ENCODE data around the gene FREM1. TPM values are rescaled to one million over a fixed set of nuclear protein-coding genes. Genes with fewer than 3 reads are reported as not detected.
A peak's percentile ranks its signal among the peaks of the same experiment; 100 is the strongest.

Gene FREM1
- polyA plus RNA-seq, 1 donor from 2014 or later: not detected

- Mint-ChIP-seq H3K4me3 (peak overlapping the region in 1 of 4 donors; percentile 31), H3K27ac (no peak overlapping the region), H3K36me3 (no peaks in the 10 kb centered on the region), H3K9me3 (peaks cover 0 to 2% (median 1%) of the 10 kb centered on the region in 3 donors), H3K27me3 (peaks cover 4% of the 10 kb centered on the region), H3K4me1 (peaks cover 6 to 12% (median 7%) of the 10 kb centered on the region in 3 donors)
Measured at GRCh38 chr9:14713187-14713767, 197.0 kb downstream of the FREM1 start.

GRCh38 chr9:14710804-14711203, 199.4 kb downstream of the FREM1 start:
- H3K4me1 Mint-ChIP-seq: peaks cover 13 to 20% (median 18%) of the 10 kb centered on the region in 3 donors
- no peak overlapping the region for H3K4me3 Mint-ChIP-seq
- H3K9me3 Mint-ChIP-seq: peaks cover 1 to 8% (median 2%) of the 10 kb centered on the region in 3 donors
- H3K27me3 Mint-ChIP-seq: no peaks in the 10 kb centered on the region
- H3K27ac Mint-ChIP-seq: no peak overlapping the region
- no peaks in the 10 kb centered on the region for H3K36me3 Mint-ChIP-seq

- peaks cover 2% of the 10 kb centered on the region for H3K36me3 Mint-ChIP-seq
- peak overlapping the region in 2 of 4 donors; percentile 30 to 38 for H3K4me3 Mint-ChIP-seq
- H3K9me3 Mint-ChIP-seq: peaks cover 6 to 18% (median 11%) of the 10 kb centered on the region in 3 donors
- H3K4me1 Mint-ChIP-seq: peaks cover 6 to 15% (median 8%) of the 10 kb centered on the region in 3 donors
- peak overlapping the region in 2 of 3 donors; percentile 28 to 52 for H3K27ac Mint-ChIP-seq
- H3K27me3 Mint-ChIP-seq: no peaks in the 10 kb centered on the region
Measured at GRCh38 chr9:14706530-14707140, 203.6 kb downstream of the FREM1 start.

GRCh38 chr9:14705079-14705478, 205.1 kb downstream of the FREM1 start:
- H3K27ac Mint-ChIP-seq: peak overlapping the region in 1 of 3 donors; percentile 62
- peak overlapping the region in 1 of 4 donors; percentile 0 for H3K4me3 Mint-ChIP-seq
- peaks cover 2% of the 10 kb centered on the region for H3K36me3 Mint-ChIP-seq
- H3K4me1 Mint-ChIP-seq: peaks cover 6 to 15% (median 8%) of the 10 kb centered on the region in 3 donors
- no peaks in the 10 kb centered on the region for H3K27me3 Mint-ChIP-seq
- H3K9me3 Mint-ChIP-seq: peaks cover 6 to 18% (median 11%) of the 10 kb centered on the region in 3 donors

GRCh38 chr9:14704281-14704680, 205.9 kb downstream of the FREM1 start:
- no peaks in the 10 kb centered on the region for H3K27me3 Mint-ChIP-seq
- peaks cover 6 to 15% (median 8%) of the 10 kb centered on the region in 3 donors for H3K4me1 Mint-ChIP-seq
- H3K36me3 Mint-ChIP-seq: peaks cover 2% of the 10 kb centered on the region
- H3K27ac Mint-ChIP-seq: no peak overlapping the region
- H3K4me3 Mint-ChIP-seq: no peak overlapping the region
- peaks cover 4 to 18% (median 11%) of the 10 kb centered on the region in 3 donors for H3K9me3 Mint-ChIP-seq

GRCh38 chr9:14702200-14702720, 208.0 kb downstream of the FREM1 start:
- no peaks in the 10 kb centered on the region for H3K27me3 Mint-ChIP-seq
- no peak overlapping the region for H3K27ac Mint-ChIP-seq
- no peak overlapping the region for H3K4me3 Mint-ChIP-seq
- H3K36me3 Mint-ChIP-seq: peaks cover 2% of the 10 kb centered on the region
- H3K9me3 Mint-ChIP-seq: peaks cover 4 to 18% (median 10%) of the 10 kb centered on the region in 3 donors
- H3K4me1 Mint-ChIP-seq: peaks cover 6 to 13% (median 8%) of the 10 kb centered on the region in 3 donors

- no peaks in the 10 kb centered on the region for H3K27me3 Mint-ChIP-seq
- H3K36me3 Mint-ChIP-seq: no peaks in the 10 kb centered on the region
- peaks cover 29 to 41% (median 38%) of the 10 kb centered on the region in 3 donors for H3K4me1 Mint-ChIP-seq
- peak within 1 kb of the TSS; percentile 76 to 98 (median 94) for H3K4me3 Mint-ChIP-seq
- H3K9me3 Mint-ChIP-seq: no peaks in the 10 kb centered on the region
- peak within 1 kb of the TSS; percentile 48 to 90 (median 63) for H3K27ac Mint-ChIP-seq
Measured at GRCh38 chr9:14693251-14693861, 216.9 kb downstream of the FREM1 start, which contains the start of gene ZDHHC21. ZDHHC21 (minus strand) TSS chr9:14693432; CDS start chr9:14674340, 19,092 bp downstream.

GRCh38 chr9:14692470-14693250, 217.6 kb downstream of the FREM1 start:
- peak overlapping the region; percentile 24 to 88 (median 63) for H3K27ac Mint-ChIP-seq
- peaks cover 34 to 47% (median 43%) of the 10 kb centered on the region in 3 donors for H3K4me1 Mint-ChIP-seq

GRCh38 chr9:14690948-14691730, 219.1 kb downstream of the FREM1 start:
- H3K4me1 Mint-ChIP-seq: peaks cover 42 to 55% (median 43%) of the 10 kb centered on the region in 3 donors
- H3K4me3 Mint-ChIP-seq: peak overlapping the region; percentile 59 to 93 (median 74)
- no peaks in the 10 kb centered on the region for H3K27me3 Mint-ChIP-seq
- H3K27ac Mint-ChIP-seq: peak overlapping the region; percentile 63 to 89 (median 82)
- no peaks in the 10 kb centered on the region for H3K9me3 Mint-ChIP-seq
- H3K36me3 Mint-ChIP-seq: no peaks in the 10 kb centered on the region

More at GRCh38 chr9:14692470-14693250, 217.6 kb downstream of the FREM1 start:
- H3K4me3 Mint-ChIP-seq: peak overlapping the region; percentile 76 to 98 (median 94)
- no peaks in the 10 kb centered on the region for H3K27me3 Mint-ChIP-seq
- no peaks in the 10 kb centered on the region for H3K9me3 Mint-ChIP-seq
- no peaks in the 10 kb centered on the region for H3K36me3 Mint-ChIP-seq

GRCh38 chr9:14687042-14687719, 223.0 kb downstream of the FREM1 start:
- no peaks in the 10 kb centered on the region for H3K9me3 Mint-ChIP-seq
- no peaks in the 10 kb centered on the region for H3K27me3 Mint-ChIP-seq
- peaks cover 44 to 49% (median 45%) of the 10 kb centered on the region in 3 donors for H3K4me1 Mint-ChIP-seq
- H3K36me3 Mint-ChIP-seq: peaks cover 5% of the 10 kb centered on the region
- peak overlapping the region; percentile 48 to 89 (median 67) for H3K27ac Mint-ChIP-seq
- H3K4me3 Mint-ChIP-seq: peak overlapping the region in 2 of 4 donors; percentile 22 to 72

- H3K27me3 Mint-ChIP-seq: no peaks in the 10 kb centered on the region
- peak overlapping the region in 1 of 3 donors; percentile 48 for H3K27ac Mint-ChIP-seq
- H3K36me3 Mint-ChIP-seq: peaks cover 8% of the 10 kb centered on the region
- H3K4me3 Mint-ChIP-seq: no peak overlapping the region
- H3K9me3 Mint-ChIP-seq: no peaks in the 10 kb centered on the region
- H3K4me1 Mint-ChIP-seq: peaks cover 38 to 48% (median 43%) of the 10 kb centered on the region in 3 donors
Measured at GRCh38 chr9:14686168-14686567, 224.1 kb downstream of the FREM1 start.

Data from IgD-negative memory B cell (primary cell).